Stimulated activated naive CD8-positive, alpha-beta T cell treated with anti-CD3 and anti-CD28 coated beads, Interleukin-15, Interleukin-2, amounts not matched to agents 100 ng/mL and 50 ng/mL, for 24 hours (primary cell): ENCODE data around the gene SELENOF.
"Not testable (repeated sequence)": the region's sequence is repeated elsewhere in the genome, so short reads cannot be mapped to it uniquely, and the experiment has no call there.

Experiments
- H3K27ac Mint-ChIP-seq: one replicate; pipeline ENCODE4 v1.8.0; 2021; ENCODE audit warnings: mild to moderate bottlenecking, mixed read lengths
- H3K27me3 Mint-ChIP-seq: one replicate; pipeline ENCODE4 v1.8.0; 2021; ENCODE audit warnings: mixed read lengths
- H3K36me3 Mint-ChIP-seq: one replicate; pipeline ENCODE4 v1.8.0; 2021; ENCODE audit warnings: low read depth, mixed read lengths
- H3K4me1 Mint-ChIP-seq: one replicate; pipeline ENCODE4 v1.8.0; 2021; ENCODE audit warnings: low read depth, mixed read lengths
- H3K4me3 Mint-ChIP-seq: one replicate; pipeline ENCODE4 v1.8.0; 2021; ENCODE audit warnings: mild to moderate bottlenecking, mixed read lengths
- H3K9me3 Mint-ChIP-seq: one replicate; pipeline ENCODE4 v1.8.0; 2021; ENCODE audit warnings: mixed read lengths

Gene SELENOF

DNA sequence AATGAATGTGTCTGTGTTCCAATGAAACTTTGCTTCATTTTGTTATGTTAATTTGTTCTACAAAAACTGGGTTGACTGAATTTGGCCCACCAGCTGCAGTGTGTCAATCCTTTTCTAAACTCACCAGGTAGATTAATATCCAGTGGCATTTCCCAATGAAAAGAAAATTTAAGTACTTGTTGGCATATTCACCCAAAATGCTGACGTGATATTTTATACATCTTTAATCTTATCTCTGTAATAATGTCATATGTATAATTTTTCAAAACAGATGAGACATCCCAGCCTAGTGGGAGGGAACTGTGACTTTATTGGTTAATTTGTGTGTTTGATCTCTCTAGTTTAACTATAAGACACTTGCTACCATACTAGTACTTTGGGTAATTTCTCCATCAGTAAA lies 8.1 kb downstream of the SELENOF start:
- Mint-ChIP-seq H3K27me3 (no peaks in the 10 kb centered on the region), H3K4me3 (no peak overlapping the region), H3K4me1 (peaks cover 42% of the 10 kb centered on the region), H3K36me3 (peaks cover 54% of the 10 kb centered on the region), H3K9me3 (no peaks in the 10 kb centered on the region), H3K27ac (no peak overlapping the region)

DNA sequence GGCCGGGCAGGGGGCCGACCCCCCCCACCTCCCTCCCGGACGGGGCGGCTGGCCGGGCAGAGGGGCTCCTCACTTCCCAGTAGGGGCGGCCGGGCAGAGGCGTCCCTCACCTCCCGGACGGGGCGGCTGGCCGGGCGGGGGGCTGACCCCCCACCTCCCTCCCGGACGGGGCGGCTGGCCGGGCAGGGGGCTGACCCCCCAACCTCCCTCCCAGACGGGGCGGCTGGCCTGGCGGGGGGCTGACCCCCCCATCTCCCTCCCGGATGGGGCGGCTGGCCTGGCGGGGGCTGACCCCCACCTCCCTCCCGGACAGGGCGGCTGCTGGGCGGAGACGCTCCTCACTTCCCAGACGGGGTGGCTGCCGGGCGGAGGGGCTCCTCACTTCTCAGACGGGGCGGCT lies 14.5 kb downstream of the SELENOF start:
- peaks cover 49% of the 10 kb centered on the region for H3K36me3 Mint-ChIP-seq
- H3K4me3 Mint-ChIP-seq, H3K9me3 Mint-ChIP-seq, H3K27ac Mint-ChIP-seq, H3K27me3 Mint-ChIP-seq: not testable (repeated sequence)
- peaks cover 29% of the 10 kb centered on the region for H3K4me1 Mint-ChIP-seq

DNA sequence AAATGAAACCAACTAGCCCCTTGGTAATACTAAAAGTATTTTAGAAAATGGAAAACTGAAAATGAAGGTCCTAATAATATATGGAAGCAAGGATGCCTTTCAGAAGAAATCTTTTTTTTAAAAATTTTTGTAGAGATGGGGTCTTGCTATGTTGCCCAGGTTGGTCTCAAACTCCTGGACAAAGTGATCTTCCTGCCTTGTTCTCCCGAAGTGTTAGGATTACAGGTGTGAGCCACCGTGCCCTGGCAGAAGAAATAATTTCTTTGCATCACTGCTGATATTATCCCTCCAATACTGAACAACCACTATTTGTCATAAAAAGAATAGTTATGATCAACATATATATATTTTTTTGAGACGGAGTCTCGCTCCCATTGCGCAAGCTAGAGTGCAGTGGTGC lies 25.6 kb downstream of the SELENOF start:
- H3K27ac Mint-ChIP-seq: no peak overlapping the region
- no peaks in the 10 kb centered on the region for H3K27me3 Mint-ChIP-seq
- H3K4me3 Mint-ChIP-seq: no peak overlapping the region
- peaks cover 17% of the 10 kb centered on the region for H3K36me3 Mint-ChIP-seq
- H3K4me1 Mint-ChIP-seq: peaks cover 15% of the 10 kb centered on the region
- no peaks in the 10 kb centered on the region for H3K9me3 Mint-ChIP-seq

DNA sequence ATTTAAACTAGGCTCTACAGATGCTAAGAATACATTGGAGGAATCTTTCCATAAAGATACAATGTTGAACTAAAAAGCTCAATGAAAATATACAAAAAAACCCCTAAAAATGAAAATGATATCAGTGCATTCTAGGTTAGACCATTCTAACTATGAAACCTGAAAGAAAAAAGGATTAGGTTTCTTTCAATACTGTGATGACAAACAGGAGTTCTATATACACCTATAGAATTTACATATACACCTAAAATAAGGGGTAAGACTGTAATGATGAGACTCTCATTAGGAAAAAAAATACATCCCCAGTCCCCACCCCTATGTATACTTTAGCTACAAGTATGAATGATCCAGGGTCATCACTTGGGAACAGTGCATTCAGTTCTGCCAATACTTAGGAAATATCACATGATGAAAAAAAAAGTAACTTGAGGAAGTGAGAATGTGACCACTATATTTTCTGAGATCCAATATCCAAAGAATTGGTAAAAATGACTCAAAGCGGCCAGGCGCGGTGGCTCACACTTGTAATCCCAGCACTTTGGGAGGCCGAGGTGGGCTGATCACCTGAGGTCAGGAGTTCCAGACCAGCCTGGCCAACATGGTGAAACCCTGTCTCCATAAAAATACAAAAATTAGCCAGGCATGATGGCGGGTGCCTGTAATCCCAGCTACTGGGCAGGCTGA lies 26.3 kb downstream of the SELENOF start:
- H3K27me3 Mint-ChIP-seq: no peaks in the 10 kb centered on the region
- peaks cover 20% of the 10 kb centered on the region for H3K36me3 Mint-ChIP-seq
- no peak overlapping the region for H3K27ac Mint-ChIP-seq
- H3K9me3 Mint-ChIP-seq: no peaks in the 10 kb centered on the region
- H3K4me1 Mint-ChIP-seq: peaks cover 15% of the 10 kb centered on the region
- H3K4me3 Mint-ChIP-seq: no peak overlapping the region

DNA sequence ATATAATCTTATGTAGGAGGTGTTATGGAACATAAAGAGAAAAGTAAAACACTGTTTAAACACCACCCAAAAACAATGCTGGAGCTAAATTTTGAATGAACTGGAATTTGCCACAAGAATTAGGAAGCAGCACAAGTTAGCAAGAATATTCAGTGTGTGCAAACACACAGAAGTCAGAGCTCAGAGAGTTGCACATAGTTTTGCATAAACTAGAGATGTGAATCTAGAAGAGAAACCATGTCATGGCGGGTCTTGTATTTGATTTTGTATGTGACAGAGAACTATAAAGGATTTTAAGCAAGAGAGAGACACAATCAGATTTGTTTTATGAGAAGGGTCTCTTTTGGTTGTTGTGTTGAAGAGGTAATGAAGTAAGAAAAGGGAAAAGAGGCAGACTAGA lies 38.2 kb downstream of the SELENOF start:
- Mint-ChIP-seq H3K4me3 (no peak overlapping the region), H3K27me3 (no peaks in the 10 kb centered on the region), H3K36me3 (peaks cover 39% of the 10 kb centered on the region), H3K27ac (no peak overlapping the region), H3K9me3 (no peaks in the 10 kb centered on the region), H3K4me1 (no peaks in the 10 kb centered on the region)

DNA sequence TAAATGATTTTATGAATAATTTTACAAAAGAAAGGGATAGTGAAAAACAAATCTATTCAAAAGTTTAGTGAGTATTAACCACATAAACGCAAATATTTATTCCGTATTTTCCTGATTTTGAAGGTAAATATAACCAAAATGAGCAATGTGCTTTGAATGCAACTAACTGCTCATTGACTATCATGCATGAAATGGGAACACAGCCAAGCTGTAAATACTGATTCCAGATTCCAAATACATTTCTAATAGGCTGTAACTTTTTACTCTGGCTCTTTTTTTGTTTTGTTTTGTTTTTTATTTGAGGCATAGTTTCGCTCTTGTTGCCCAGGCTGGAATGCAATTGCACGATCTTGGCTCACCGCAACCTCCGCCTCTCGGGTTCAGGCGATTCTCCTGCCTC lies 41.8 kb downstream of the SELENOF start:
- Mint-ChIP-seq H3K27me3 (no peaks in the 10 kb centered on the region), H3K4me3 (no peak overlapping the region), H3K9me3 (no peaks in the 10 kb centered on the region), H3K27ac (no peak overlapping the region), H3K4me1 (peaks cover 11% of the 10 kb centered on the region), H3K36me3 (peaks cover 32% of the 10 kb centered on the region)

DNA sequence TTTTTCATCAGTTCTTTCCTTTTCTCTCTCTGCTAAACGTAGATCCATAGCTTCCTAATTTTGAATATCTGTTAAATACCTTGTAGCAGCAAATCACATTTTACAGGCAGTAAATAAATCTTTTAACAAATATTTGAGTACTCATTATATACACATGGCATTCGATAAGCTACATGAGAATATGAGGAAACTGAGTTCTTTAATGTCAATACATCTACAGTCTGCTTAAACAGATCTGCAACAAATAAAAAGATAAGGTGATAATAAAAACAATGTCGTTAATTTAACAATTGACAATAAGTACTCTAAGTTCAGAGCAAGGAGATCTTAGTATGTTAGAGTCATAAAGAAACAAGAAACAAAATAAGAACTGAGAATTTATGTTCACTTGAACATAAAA lies 42.9 kb downstream of the SELENOF start:
- Mint-ChIP-seq H3K9me3 (no peaks in the 10 kb centered on the region), H3K27me3 (no peaks in the 10 kb centered on the region), H3K4me1 (peaks cover 19% of the 10 kb centered on the region), H3K27ac (no peak overlapping the region), H3K4me3 (no peak overlapping the region), H3K36me3 (peaks cover 26% of the 10 kb centered on the region)

DNA sequence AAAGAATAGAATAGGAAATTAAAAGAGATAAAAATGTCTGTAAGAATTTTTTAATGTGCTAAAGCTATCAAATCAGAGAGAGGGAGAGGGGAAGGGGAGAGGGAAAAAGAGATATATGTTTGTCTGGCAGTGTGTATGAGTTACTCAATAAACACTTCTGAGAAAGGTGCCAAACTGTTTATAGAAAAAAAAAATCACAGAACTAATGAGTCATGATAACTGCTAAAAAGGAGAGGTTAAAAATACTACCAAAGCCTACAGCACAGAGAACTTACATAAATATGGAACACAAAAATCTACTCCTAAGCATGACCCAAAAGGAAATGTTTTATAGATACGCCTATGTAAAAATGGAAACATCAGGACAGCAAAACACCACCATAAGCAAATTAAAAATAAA lies 45.4 kb downstream of the SELENOF start:
- peak overlapping the region; percentile 10 for H3K27ac Mint-ChIP-seq
- H3K27me3 Mint-ChIP-seq: no peaks in the 10 kb centered on the region
- peaks cover 14% of the 10 kb centered on the region for H3K36me3 Mint-ChIP-seq
- no peaks in the 10 kb centered on the region for H3K9me3 Mint-ChIP-seq
- peaks cover 26% of the 10 kb centered on the region for H3K4me1 Mint-ChIP-seq
- no peak overlapping the region for H3K4me3 Mint-ChIP-seq

DNA sequence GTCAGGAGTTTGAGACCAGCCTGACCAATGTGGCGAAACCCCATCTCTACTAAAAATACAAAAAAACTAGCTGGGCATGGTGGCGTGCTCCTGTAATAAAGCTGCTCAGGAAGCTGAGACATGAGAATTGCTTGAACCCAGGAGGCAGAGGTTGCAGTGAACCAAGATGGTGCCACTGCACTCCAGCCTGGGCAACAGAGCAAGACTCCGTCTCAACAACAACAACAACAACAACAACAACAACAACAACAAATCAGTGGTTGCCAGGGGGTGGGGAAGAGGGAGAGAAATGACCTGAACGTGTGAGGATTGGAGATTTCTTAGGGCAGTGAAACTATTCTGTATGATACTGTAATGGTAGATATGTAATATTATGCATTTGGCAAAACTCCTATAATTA lies 46.6 kb downstream of the SELENOF start:
- Mint-ChIP-seq H3K36me3 (peaks cover 21% of the 10 kb centered on the region), H3K4me1 (peaks cover 26% of the 10 kb centered on the region)
- H3K27ac Mint-ChIP-seq, H3K4me3 Mint-ChIP-seq, H3K9me3 Mint-ChIP-seq, H3K27me3 Mint-ChIP-seq: not testable (repeated sequence)

DNA sequence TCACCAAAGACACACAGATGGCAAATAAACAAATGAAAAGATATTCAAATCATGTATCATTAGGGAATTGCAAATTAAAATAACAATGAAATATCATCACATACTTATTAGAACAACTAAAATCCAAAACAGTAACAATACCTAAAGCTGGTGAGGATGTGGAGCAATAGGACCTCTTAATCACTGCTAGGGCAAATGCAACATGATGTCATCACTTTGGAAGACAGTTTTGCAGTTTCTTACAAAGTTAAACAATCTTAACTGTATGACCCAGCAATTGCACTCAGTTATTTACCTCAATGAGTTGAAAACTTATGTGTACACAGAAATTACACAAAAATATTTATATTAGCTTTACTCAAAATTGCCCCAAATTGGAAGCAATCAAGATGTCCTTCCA lies 47.3 kb downstream of the SELENOF start:
- no peaks in the 10 kb centered on the region for H3K9me3 Mint-ChIP-seq
- peaks cover 21% of the 10 kb centered on the region for H3K36me3 Mint-ChIP-seq
- no peaks in the 10 kb centered on the region for H3K27me3 Mint-ChIP-seq
- H3K27ac Mint-ChIP-seq: no peak overlapping the region
- no peak overlapping the region for H3K4me3 Mint-ChIP-seq
- H3K4me1 Mint-ChIP-seq: peaks cover 26% of the 10 kb centered on the region

DNA sequence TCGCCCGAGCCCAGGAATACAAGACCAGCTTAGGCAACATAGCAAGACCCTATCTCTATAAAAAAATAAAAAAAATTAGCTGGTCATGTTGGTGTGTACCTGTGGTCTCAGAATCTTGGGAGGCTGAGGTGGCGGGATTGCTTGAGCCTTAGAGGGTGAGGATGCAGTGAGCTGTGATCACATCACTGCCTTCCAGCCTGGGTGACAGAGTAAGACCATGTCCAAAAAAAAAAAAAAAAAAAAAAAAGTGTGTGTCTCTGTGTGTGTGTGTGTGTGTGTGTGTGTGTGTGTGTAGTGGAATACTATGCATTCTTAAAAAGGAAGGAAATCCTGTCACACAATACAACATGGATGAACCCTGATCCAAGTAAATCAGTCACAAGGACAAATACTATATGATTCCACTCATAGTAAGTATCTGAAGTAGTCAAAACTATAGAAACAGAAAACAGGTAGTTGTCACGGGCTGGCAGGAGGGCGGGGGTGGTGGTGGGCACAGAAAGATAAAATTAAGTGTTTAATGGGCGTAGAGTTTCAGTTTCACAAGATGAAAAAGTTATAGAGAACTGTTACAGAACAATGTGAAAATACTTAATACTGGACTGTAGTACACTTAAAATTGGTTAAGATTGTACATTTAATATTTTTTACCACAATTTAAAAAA lies 47.8 kb downstream of the SELENOF start:
- H3K27ac Mint-ChIP-seq: no peak overlapping the region
- H3K4me3 Mint-ChIP-seq: no peak overlapping the region
- no peaks in the 10 kb centered on the region for H3K27me3 Mint-ChIP-seq
- peaks cover 25% of the 10 kb centered on the region for H3K36me3 Mint-ChIP-seq
- peaks cover 26% of the 10 kb centered on the region for H3K4me1 Mint-ChIP-seq
- H3K9me3 Mint-ChIP-seq: no peaks in the 10 kb centered on the region

DNA sequence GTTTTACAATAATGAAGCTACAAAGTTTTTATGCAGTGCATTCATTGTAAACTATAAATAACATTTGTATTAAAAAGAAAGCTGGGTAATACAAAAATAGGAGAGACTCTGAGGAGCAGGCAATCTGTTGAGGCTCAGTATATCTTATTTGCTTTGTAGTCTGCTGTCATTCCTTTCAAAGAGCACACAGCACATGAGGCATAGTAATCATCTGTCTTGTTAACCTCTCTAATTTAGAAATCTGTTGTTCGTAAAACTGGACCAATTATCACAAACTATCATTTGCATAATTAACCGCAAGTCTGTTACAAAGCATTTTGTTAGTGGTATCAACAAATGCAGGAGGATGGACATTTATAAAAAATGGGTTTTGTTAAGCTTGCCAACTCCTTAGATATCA lies 51.0 kb downstream of the SELENOF start:
- H3K4me3 Mint-ChIP-seq: no peak overlapping the region
- H3K4me1 Mint-ChIP-seq: peaks cover 19% of the 10 kb centered on the region
- H3K27me3 Mint-ChIP-seq: no peaks in the 10 kb centered on the region
- H3K27ac Mint-ChIP-seq: no peak overlapping the region
- H3K9me3 Mint-ChIP-seq: no peaks in the 10 kb centered on the region
- peaks cover 20% of the 10 kb centered on the region for H3K36me3 Mint-ChIP-seq

DNA sequence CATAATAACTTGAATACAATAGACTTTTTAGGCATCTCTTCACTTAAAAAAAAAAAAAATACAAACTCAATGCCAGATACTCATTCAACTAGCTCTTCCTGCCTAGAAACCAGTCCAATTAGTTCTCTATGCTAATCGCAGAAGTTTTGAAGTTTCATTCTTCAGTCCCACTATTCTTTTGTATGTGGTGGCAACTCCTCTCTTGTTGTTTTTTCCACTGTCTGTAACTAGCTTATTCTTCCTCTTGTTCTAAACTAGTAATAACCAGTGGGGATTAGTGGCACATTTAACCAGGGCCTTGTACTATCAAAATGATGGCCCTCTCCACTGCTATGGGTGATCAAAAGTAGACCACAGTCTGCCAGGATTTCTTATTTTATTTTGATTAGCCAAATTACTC lies 52.5 kb downstream of the SELENOF start:
- no peaks in the 10 kb centered on the region for H3K27me3 Mint-ChIP-seq
- H3K4me3 Mint-ChIP-seq: no peak overlapping the region
- H3K4me1 Mint-ChIP-seq: peaks cover 16% of the 10 kb centered on the region
- peaks cover 20% of the 10 kb centered on the region for H3K36me3 Mint-ChIP-seq
- no peaks in the 10 kb centered on the region for H3K9me3 Mint-ChIP-seq
- H3K27ac Mint-ChIP-seq: no peak overlapping the region

DNA sequence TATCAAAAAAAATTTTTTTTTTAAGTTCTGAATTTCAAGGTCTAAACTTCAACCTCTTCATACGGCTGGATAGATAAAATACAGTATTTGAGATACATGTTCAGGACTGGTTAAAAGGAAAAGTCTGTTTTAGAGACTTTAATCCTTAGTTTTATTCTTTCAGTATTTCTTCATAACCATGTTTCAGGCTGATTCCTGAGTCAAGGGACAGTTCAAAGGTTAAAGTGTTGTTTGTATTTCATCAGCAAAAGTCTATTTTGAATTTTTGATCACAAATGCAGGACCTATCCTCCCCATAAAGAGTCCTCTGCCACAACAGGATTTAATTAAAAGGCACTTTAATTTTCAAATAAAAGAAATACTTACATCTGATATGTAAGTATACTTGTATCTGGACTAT lies 53.5 kb downstream of the SELENOF start:
- H3K27ac Mint-ChIP-seq: no peak overlapping the region
- H3K27me3 Mint-ChIP-seq: no peaks in the 10 kb centered on the region
- H3K4me1 Mint-ChIP-seq: peaks cover 8% of the 10 kb centered on the region
- peaks cover 16% of the 10 kb centered on the region for H3K36me3 Mint-ChIP-seq
- no peak overlapping the region for H3K4me3 Mint-ChIP-seq
- H3K9me3 Mint-ChIP-seq: no peaks in the 10 kb centered on the region

DNA sequence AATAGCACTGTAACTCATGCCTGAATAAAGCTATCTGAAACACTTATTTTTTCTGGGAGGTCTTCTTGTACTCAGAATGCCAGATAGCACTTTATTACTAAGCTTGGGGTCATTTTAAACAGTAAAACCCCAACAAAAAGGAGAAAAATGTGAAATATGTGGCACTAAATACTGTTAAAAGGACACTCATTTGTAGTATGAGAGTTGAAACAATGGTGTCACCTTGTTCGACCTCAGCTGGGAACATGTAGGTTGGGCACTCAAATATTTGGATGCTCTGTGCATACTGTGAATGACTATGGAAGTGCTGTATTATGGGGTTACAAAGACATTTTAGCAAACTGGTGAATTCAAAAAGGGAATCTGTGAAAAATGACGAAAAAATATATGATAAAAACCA lies 53.9 kb downstream of the SELENOF start:
- peaks cover 4% of the 10 kb centered on the region for H3K4me1 Mint-ChIP-seq
- H3K4me3 Mint-ChIP-seq: no peak overlapping the region
- peaks cover 16% of the 10 kb centered on the region for H3K36me3 Mint-ChIP-seq
- no peaks in the 10 kb centered on the region for H3K27me3 Mint-ChIP-seq
- no peaks in the 10 kb centered on the region for H3K9me3 Mint-ChIP-seq
- no peak overlapping the region for H3K27ac Mint-ChIP-seq
